DOHH2 (cell line): ENCODE data around the gene ANTXR1.

Experiments used
- CTCF ChIP-seq: fragments of 200-600 bp; sonication (generic); IDR thresholded peaks from one replicate; pipeline ENCODE4 v1.5.1; 2014; ENCODE audit warnings: antibody characterized with exemption, mild to moderate bottlenecking, low read depth, low read length; ENCODE audit not compliant: poor library complexity, severe bottlenecking
- EZH2phosphoT487 ChIP-seq: fragments of 200-600 bp; sonication (generic); IDR thresholded peaks from 2 replicates; pipeline ENCODE4 v1.6.1; 2017; ENCODE audit warnings: borderline replicate concordance, mild to moderate bottlenecking, antibody characterized with exemption, low read length, moderate library complexity, mixed read lengths

GRCh38 chr2:69238449-69239031 is 225.6 kb downstream of the ANTXR1 start:
- TF ChIP-seq CTCF (no peak), EZH2phosphoT487 (no peak)
